ENCODE results near the gene IFIT2.

Gene IFIT2

GRCh38 chr10:89338713-89339112 lies 36.9 kb downstream of the IFIT2 start:
- Histone ChIP-seq H3K4me3 (ENCODE audit: insufficient read depth, low read depth, low read length) (no peak overlapping the region), H3K4me1 (ENCODE audit: control insufficient read depth, insufficient read depth, low read length) (peaks cover 14% of the 10 kb centered on the region), H3K36me3 (ENCODE audit: control insufficient read depth, insufficient read depth, low read length) (no peaks in the 10 kb centered on the region), H3K9me3 (ENCODE audit: control insufficient read depth, low read length) (no peaks in the 10 kb centered on the region), H3K27me3 (ENCODE audit: control insufficient read depth, insufficient read depth, low read length, poor library complexity, severe bottlenecking) (no peaks in the 10 kb centered on the region), H3K27ac (ENCODE audit: insufficient read depth, low read depth, low read length, poor library complexity, severe bottlenecking) (no peak overlapping the region)
- WGBS, 2 experiments = 94 to 96% methylated on average over 3 of the region's 3 CpGs

- Histone ChIP-seq H3K27ac (ENCODE audit: insufficient read depth, low read depth, low read length, poor library complexity, severe bottlenecking) (no peak overlapping the region), H3K36me3 (ENCODE audit: control insufficient read depth, insufficient read depth, low read length) (no peaks in the 10 kb centered on the region), H3K9me3 (ENCODE audit: control insufficient read depth, low read length) (no peaks in the 10 kb centered on the region), H3K27me3 (ENCODE audit: control insufficient read depth, insufficient read depth, low read length, poor library complexity, severe bottlenecking) (no peaks in the 10 kb centered on the region), H3K4me3 (ENCODE audit: insufficient read depth, low read depth, low read length) (no peak overlapping the region), H3K4me1 (ENCODE audit: control insufficient read depth, insufficient read depth, low read length) (peaks cover 13% of the 10 kb centered on the region)
- 89 to 94% methylated on average over 4 of the region's 4 CpGs for WGBS, 2 experiments
Measured at GRCh38 chr10:89339875-89340274, 38.0 kb downstream of the IFIT2 start.

GRCh38 chr10:89341649-89342048 lies 39.8 kb downstream of the IFIT2 start:
- Histone ChIP-seq H3K27me3 (ENCODE audit: control insufficient read depth, insufficient read depth, low read length, poor library complexity, severe bottlenecking) (no peaks in the 10 kb centered on the region), H3K36me3 (ENCODE audit: control insufficient read depth, insufficient read depth, low read length) (no peaks in the 10 kb centered on the region), H3K9me3 (ENCODE audit: control insufficient read depth, low read length) (no peaks in the 10 kb centered on the region), H3K27ac (ENCODE audit: insufficient read depth, low read depth, low read length, poor library complexity, severe bottlenecking) (no peak overlapping the region), H3K4me3 (ENCODE audit: insufficient read depth, low read depth, low read length) (no peak overlapping the region), H3K4me1 (ENCODE audit: control insufficient read depth, insufficient read depth, low read length) (peaks cover 21% of the 10 kb centered on the region)
- WGBS, 2 experiments = 94 to 98% methylated on average over 2 of the region's 3 CpGs

GRCh38 chr10:89342206-89342958 lies 40.5 kb downstream of the IFIT2 start:
- 83 to 86% methylated on average over 3 of the region's 3 CpGs for WGBS, 2 experiments
- H3K9me3 ChIP-seq (ENCODE audit: control insufficient read depth, low read length) = no peaks in the 10 kb centered on the region
- H3K36me3 ChIP-seq (ENCODE audit: control insufficient read depth, insufficient read depth, low read length) = no peaks in the 10 kb centered on the region
- no peak overlapping the region for H3K4me3 ChIP-seq (ENCODE audit: insufficient read depth, low read depth, low read length)
- peaks cover 28% of the 10 kb centered on the region for H3K4me1 ChIP-seq (ENCODE audit: control insufficient read depth, insufficient read depth, low read length)
- no peak overlapping the region for H3K27ac ChIP-seq (ENCODE audit: insufficient read depth, low read depth, low read length, poor library complexity, severe bottlenecking)
- H3K27me3 ChIP-seq (ENCODE audit: control insufficient read depth, insufficient read depth, low read length, poor library complexity, severe bottlenecking) = no peaks in the 10 kb centered on the region

DNA sequence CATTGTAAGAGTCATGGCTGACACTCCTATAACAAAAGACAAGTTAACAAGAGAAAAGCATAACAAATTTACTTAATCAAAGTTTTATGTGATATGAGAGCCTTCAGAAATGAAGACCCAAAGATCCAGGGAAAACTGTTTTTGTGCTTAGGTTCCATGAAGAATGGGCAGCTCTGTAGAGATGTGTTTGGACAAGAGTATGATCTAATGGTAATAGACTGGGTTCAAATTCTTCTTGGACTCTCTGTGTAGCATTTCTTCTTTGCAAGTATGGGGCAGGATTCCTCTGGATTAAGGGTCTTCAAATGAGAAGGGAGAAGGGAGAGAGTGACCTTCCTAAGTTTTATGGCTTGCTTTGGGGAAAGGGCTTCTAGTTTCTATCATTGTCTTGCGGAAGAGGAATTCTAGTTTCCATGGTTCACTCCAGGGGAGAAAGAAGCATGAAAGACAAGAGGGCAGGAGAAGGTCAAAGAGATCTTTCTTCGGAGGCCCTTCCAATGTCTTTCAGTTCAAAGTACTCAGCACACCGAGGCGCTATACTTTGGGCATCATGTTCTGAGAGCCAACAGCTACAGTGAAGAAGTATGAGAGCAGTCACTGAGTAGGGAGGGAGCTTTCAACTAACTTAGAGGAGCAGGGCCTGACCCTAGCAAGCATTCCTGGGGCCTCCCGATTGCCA lies 41.4 kb downstream of the IFIT2 start:
- no peak overlapping the region for H3K27ac ChIP-seq (ENCODE audit: insufficient read depth, low read depth, low read length, poor library complexity, severe bottlenecking)
- no peaks in the 10 kb centered on the region for H3K9me3 ChIP-seq (ENCODE audit: control insufficient read depth, low read length)
- no peaks in the 10 kb centered on the region for H3K27me3 ChIP-seq (ENCODE audit: control insufficient read depth, insufficient read depth, low read length, poor library complexity, severe bottlenecking)
- no peaks in the 10 kb centered on the region for H3K36me3 ChIP-seq (ENCODE audit: control insufficient read depth, insufficient read depth, low read length)
- H3K4me1 ChIP-seq (ENCODE audit: control insufficient read depth, insufficient read depth, low read length) = peaks cover 31% of the 10 kb centered on the region
- WGBS, 2 experiments = 69 to 72% methylated on average over 5 of the region's 5 CpGs
- H3K4me3 ChIP-seq (ENCODE audit: insufficient read depth, low read depth, low read length) = no peak overlapping the region

- Histone ChIP-seq H3K4me3 (ENCODE audit: insufficient read depth, low read depth, low read length) (no peak overlapping the region), H3K27ac (ENCODE audit: insufficient read depth, low read depth, low read length, poor library complexity, severe bottlenecking) (no peak overlapping the region), H3K9me3 (ENCODE audit: control insufficient read depth, low read length) (no peaks in the 10 kb centered on the region), H3K4me1 (ENCODE audit: control insufficient read depth, insufficient read depth, low read length) (peaks cover 38% of the 10 kb centered on the region), H3K36me3 (ENCODE audit: control insufficient read depth, insufficient read depth, low read length) (no peaks in the 10 kb centered on the region), H3K27me3 (ENCODE audit: control insufficient read depth, insufficient read depth, low read length, poor library complexity, severe bottlenecking) (no peaks in the 10 kb centered on the region)
- WGBS, 2 experiments = 95 to 100% methylated on average over 1 to 2 of the region's 2 CpGs
Measured at GRCh38 chr10:89344156-89344555, 42.3 kb downstream of the IFIT2 start.

DNA sequence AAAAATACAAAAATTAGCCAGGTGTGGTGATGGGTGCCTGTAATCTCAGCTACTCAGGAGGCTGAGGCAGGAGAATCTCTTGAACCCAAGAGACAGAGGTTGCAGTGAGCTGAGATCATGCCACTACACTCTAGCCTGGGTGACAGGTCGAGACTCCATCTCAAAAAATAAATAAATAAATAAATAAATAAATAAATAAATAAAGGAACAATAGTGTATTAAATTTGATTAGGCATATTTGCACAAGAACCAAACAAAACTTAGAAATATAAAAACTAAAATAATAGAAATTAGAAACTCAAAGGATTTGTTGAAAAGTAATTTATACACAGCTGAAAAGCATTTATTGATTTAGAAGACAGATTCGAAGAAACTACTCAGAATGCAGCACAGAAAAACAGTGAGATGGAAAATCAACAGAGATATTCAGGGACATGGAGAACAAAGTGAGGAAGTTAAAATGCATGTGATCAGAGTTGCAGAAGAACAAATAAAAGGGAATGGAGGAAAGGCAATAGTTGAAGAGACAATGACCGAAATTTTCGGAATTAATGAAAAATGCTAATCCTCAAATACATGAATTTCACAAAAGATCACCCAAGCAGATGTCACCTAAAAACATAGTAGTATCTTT lies 43.6 kb downstream of the IFIT2 start:
- no peaks in the 10 kb centered on the region for H3K27me3 ChIP-seq (ENCODE audit: control insufficient read depth, insufficient read depth, low read length, poor library complexity, severe bottlenecking)
- H3K36me3 ChIP-seq (ENCODE audit: control insufficient read depth, insufficient read depth, low read length) = no peaks in the 10 kb centered on the region
- no peak overlapping the region for H3K4me3 ChIP-seq (ENCODE audit: insufficient read depth, low read depth, low read length)
- H3K9me3 ChIP-seq (ENCODE audit: control insufficient read depth, low read length) = no peaks in the 10 kb centered on the region
- H3K27ac ChIP-seq (ENCODE audit: insufficient read depth, low read depth, low read length, poor library complexity, severe bottlenecking) = no peak overlapping the region
- peaks cover 38% of the 10 kb centered on the region for H3K4me1 ChIP-seq (ENCODE audit: control insufficient read depth, insufficient read depth, low read length)
- 95 to 98% methylated on average over 3 of the region's 4 CpGs for WGBS, 2 experiments

- Histone ChIP-seq H3K4me3 (ENCODE audit: insufficient read depth, low read depth, low read length) (no peak overlapping the region), H3K27ac (ENCODE audit: insufficient read depth, low read depth, low read length, poor library complexity, severe bottlenecking) (no peak overlapping the region), H3K36me3 (ENCODE audit: control insufficient read depth, insufficient read depth, low read length) (no peaks in the 10 kb centered on the region), H3K27me3 (ENCODE audit: control insufficient read depth, insufficient read depth, low read length, poor library complexity, severe bottlenecking) (no peaks in the 10 kb centered on the region), H3K9me3 (ENCODE audit: control insufficient read depth, low read length) (no peaks in the 10 kb centered on the region), H3K4me1 (ENCODE audit: control insufficient read depth, insufficient read depth, low read length) (peaks cover 38% of the 10 kb centered on the region)
- 61 to 69% methylated on average over 4 of the region's 4 CpGs for WGBS, 2 experiments
Measured at GRCh38 chr10:89346405-89347254, 44.8 kb downstream of the IFIT2 start.

GRCh38 chr10:89347701-89348457 lies 46.0 kb downstream of the IFIT2 start:
- Histone ChIP-seq H3K9me3 (ENCODE audit: control insufficient read depth, low read length) (no peaks in the 10 kb centered on the region), H3K27ac (ENCODE audit: insufficient read depth, low read depth, low read length, poor library complexity, severe bottlenecking) (no peak overlapping the region), H3K4me1 (ENCODE audit: control insufficient read depth, insufficient read depth, low read length) (peaks cover 30% of the 10 kb centered on the region), H3K36me3 (ENCODE audit: control insufficient read depth, insufficient read depth, low read length) (no peaks in the 10 kb centered on the region), H3K27me3 (ENCODE audit: control insufficient read depth, insufficient read depth, low read length, poor library complexity, severe bottlenecking) (no peaks in the 10 kb centered on the region), H3K4me3 (ENCODE audit: insufficient read depth, low read depth, low read length) (no peak overlapping the region)
- WGBS, 2 experiments = 84 to 88% methylated on average over 7 of the region's 7 CpGs
